Astrocyte of the spinal cord (primary cell): ENCODE measurements around the gene SAMD14.
A peak's percentile ranks its signal among the peaks of the same experiment; 100 is the strongest.

ENCODE experiments used
- DNase-seq: peaks from one replicate; pipeline ENCODE4 v3.0.0; 2011; ENCODE audit warnings: low read depth, low spot score
- H3K4me3 ChIP-seq: 2 replicates; pipeline ENCODE4 v1.5.1; 2011; ENCODE audit warnings: low read depth, mild to moderate bottlenecking, low read length, moderate library complexity
- CTCF ChIP-seq: IDR thresholded peaks from 2 replicates; pipeline ENCODE4 v1.5.1; 2012; ENCODE audit warnings: low read depth, mild to moderate bottlenecking, low read length, inconsistent platforms
- in situ Hi-C: cut with HindIII; loops from 2 replicates; pipeline ENCODE4 v1.10.0; 2017; ENCODE audit warnings: low sequenced_read_pairs

SAMD14 gene

GRCh38 chr17:50174444-50174843, 44.5 kb upstream of the SAMD14 start:
- in situ Hi-C loops, result no loop called here
- no peak for DNase-seq
- no peak overlapping the region for H3K4me3 ChIP-seq
- no peak for TF ChIP-seq CTCF

- DNase-seq, result peak; percentile 93
- no peak overlapping the region for H3K4me3 ChIP-seq
- no peak for TF ChIP-seq CTCF
- in situ Hi-C loops, result no loop called here
These were observed 43.5 kb upstream of the SAMD14 start for GRCh38 chr17:50173335-50173941.

GRCh38 chr17:50172936-50173334, 43.0 kb upstream of the SAMD14 start:
- in situ Hi-C loops, result no loop called here
- DNase-seq, result no peak
- TF ChIP-seq CTCF, result no peak
- H3K4me3 ChIP-seq, result no peak overlapping the region

- H3K4me3 ChIP-seq, result no peak overlapping the region
- DNase-seq, result no peak
- in situ Hi-C loops, result no loop called here
- TF ChIP-seq CTCF, result no peak
These were observed 42.2 kb upstream of the SAMD14 start for GRCh38 chr17:50172130-50172529.

GRCh38 chr17:50171371-50172071, 41.6 kb upstream of the SAMD14 start:
- no peak for DNase-seq
- no peak overlapping the region for H3K4me3 ChIP-seq
- in situ Hi-C loops, result no loop called here
- no peak for TF ChIP-seq CTCF

GRCh38 chr17:50170662-50171370, 40.9 kb upstream of the SAMD14 start:
- no peak for DNase-seq
- TF ChIP-seq CTCF, result no peak
- no peak overlapping the region for H3K4me3 ChIP-seq
- in situ Hi-C loops, result no loop called here
